HUDEP-2 (cell line): ENCODE results near the gene AGBL3.

Experiments used
- DNase-seq, 76 experiments: peaks; one replicate each; lab custom pipeline; 2025; ENCODE audit not compliant: unreplicated experiment in 76 of 76; lab: John Stamatoyannopoulos, UW

AGBL3 gene

DNA sequence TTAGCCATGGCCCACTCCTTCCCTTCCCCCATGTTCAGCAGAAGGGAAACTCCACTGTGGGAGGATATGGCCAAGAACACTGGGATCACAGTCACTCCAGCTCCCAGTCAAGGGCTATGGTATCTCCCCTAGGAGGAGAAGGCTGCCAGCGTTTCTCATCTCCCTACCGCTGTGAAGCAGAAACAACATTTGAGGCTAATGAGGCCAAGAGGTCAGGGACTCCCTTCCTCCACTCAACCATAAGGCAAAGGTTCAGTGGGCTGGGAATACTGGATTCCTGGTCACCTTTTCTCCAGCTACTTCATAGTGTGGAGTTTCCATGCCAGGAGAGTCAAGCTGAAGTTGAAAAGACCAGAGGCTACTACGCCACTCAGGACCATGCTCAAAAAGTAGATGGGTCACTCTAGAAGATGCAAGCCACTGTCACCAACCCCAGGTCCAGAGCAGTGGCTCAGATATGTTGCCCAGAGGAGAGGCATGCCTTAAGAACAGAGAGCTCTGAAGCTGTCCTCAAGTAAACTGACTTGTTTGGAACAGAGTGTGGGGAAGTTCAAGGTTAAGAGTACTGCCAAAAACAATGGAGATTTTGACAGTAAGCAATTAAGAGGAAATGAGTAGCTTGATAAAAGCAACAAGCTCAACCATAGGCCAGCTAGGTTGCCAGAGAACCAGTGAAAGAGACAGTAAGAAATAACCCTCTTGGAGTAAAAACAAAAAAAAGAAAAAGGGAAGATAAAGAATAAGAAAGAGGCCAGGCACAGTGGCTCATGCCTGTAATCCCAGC lies 157.8 kb downstream of the AGBL3 start:
- DNase-seq = no peak

DNA sequence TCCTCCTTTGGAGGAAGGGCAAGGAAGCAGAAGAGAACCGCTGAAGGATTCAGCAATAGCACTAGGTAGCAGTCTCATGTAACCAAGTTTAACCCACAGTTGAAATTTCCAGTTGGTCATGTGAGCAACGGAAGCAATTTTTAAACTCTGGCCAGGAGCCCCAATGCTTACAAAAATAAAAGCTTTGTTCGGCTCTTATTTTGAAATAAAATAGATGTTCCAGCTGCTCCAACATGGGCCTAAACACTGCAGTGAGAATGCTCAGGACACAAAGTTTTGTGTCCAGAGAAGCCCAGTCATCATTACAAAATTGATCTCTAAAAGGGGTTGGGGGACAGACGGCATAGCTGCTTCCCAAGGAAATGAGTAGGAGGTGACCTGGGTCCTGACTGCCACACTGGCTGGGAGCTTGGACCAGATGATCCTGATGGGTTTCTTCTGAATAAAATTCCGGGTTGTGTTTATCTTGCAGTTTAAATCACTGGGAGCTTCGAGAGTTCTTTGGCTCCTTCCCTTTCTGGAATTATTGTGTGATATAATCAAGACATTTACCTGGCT lies 161.1 kb downstream of the AGBL3 start:
- peak in 3 of 76 experiments; percentile 6 to 17 (median 11) for DNase-seq

- peak in 5 of 76 experiments; percentile 2 to 26 (median 15) for DNase-seq
These were observed 161.8 kb downstream of the AGBL3 start, which contains the start of gene TMEM140 for GRCh38 chr7:135147899-135148721. Gene TMEM140 (plus strand): TSS chr7:135148072. CDS start chr7:135164442, 16,370 bp downstream.

DNA sequence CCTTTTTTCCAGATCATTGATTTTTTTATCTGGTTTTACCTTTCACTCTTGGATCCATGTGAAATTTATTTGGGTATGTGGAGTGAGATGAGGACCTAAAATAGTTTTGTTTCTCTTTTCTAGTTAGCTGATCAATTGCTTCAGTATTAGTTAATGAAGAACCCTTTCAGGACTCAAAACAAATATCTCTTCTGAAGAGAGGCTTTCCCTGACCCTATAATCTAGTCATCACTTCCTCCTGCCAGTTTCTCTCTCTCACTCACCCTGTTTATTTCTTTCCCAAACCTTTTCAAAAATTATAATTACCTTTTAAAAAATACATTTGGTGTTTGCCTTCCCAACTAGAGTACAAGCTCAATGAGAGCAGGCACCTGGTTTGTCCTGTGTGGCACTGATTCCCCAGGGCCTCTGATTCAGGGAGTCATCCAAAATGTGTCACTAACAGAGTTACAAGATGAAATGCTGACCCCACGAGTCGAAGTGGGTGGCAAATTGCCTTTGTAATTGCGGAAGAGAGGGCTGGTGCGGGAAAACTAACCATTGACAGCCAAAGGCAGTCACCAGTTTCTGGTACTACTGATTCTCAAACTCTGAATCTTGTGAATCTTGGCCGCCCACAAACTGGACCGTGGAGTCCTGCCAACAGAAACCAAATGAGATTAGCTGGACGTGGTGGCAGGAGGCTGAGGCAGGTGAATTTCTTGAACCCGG lies 163.9 kb downstream of the AGBL3 start:
- no peak for DNase-seq

DNA sequence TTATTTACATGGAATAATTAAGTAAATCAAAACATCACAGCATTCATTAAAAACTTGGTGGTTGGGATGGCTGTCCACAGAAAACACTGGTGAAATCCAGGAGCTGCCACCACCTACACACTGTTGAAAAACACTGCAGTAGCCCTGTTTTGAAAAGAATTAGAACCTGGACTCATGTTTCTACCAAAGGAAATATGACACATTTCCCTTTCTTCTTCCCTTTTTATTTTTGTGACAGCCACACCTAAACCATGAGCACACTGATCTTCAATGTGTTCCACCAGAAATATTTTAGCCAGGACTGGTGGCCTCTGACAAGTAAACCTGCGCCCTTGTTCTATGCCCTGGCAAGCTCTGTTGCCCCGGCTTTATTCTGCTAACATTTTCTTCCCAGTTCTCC lies 164.8 kb downstream of the AGBL3 start:
- no peak for DNase-seq

- DNase-seq = no peak
These were observed 165.2 kb downstream of the AGBL3 start for GRCh38 chr7:135151533-135151932.

- DNase-seq = no peak
These were observed 166.1 kb downstream of the AGBL3 start for GRCh38 chr7:135152442-135152841.

DNA sequence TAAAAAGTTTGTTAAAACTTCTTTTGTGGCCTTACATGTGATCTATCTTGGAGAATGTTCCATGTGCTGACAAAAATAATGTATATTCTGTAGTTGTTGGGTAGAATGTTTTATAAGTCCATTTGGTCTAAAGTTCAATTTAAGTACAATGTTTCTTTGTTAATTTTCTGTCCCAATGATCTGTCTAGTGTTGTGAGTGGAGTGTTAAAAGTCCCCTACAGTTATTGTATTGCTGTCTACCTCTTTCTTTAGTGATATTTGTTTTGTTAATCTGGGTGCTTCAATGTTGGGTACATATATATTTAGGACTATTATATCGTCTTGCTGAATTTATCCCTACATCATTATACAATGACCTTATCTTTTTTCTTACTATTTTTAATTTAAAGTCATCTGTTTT lies 168.4 kb downstream of the AGBL3 start:
- no peak for DNase-seq

DNA sequence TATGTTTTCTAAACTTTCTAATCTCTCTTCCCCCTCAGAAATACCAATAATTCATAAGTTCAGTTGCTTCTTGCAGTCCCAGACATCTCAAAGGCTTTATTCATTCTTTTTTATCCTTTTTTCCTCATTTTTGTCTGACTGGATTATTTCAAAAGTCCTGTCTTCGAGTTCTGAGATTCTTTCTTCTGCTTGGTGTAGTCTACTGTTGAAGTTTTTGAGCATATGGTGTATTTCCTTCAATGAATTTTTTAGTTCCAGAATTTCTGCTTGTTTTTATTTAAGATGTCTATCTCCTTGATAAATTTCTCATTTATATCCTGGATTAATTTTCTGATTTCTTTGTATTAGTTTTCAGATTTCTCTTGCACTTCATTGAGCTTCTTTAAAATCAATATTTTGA lies 170.0 kb downstream of the AGBL3 start:
- DNase-seq = no peak

GRCh38 chr7:135158141-135158655 lies 171.9 kb downstream of the AGBL3 start:
- no peak for DNase-seq

- no peak for DNase-seq
These were observed 172.6 kb downstream of the AGBL3 start for GRCh38 chr7:135158874-135159273.

GRCh38 chr7:135159359-135160085 lies 173.2 kb downstream of the AGBL3 start:
- DNase-seq = no peak

DNA sequence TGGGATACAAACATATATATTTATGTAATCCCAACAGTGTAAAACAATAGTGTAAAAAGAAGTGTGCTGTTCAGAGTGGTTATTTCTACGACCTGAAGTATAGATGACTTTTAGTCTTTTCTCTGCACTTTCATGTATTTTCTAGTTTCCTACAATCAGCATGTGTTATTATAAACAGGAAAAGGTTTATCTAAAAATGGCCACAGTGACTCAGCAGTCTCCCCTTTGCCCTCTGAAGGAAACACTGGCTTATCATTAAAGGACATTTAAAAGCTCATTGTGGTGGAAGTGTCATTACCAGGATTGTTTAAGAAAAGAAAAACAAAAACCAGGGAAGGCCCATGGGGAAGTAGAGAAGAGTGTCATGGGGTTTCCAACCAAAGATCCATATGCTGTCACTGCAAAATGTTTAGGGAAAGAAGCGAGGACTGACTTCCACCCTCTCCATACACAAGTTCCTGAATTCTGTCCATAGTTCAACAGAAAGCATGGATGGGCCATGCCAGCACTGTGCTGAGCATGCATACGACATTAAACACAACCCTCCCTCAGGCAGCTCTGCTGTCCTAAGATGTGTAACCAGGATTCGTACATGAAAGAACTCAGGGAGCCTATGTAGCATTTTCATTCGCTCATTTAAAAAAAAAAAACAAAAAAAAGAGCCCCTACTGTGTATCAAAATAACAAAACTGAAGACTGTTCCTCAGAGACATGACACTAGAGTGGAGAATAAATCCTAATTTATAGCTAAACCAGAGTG lies 174.0 kb downstream of the AGBL3 start:
- peak in 14 of 76 experiments; percentile 3 to 47 (median 26) for DNase-seq

DNA sequence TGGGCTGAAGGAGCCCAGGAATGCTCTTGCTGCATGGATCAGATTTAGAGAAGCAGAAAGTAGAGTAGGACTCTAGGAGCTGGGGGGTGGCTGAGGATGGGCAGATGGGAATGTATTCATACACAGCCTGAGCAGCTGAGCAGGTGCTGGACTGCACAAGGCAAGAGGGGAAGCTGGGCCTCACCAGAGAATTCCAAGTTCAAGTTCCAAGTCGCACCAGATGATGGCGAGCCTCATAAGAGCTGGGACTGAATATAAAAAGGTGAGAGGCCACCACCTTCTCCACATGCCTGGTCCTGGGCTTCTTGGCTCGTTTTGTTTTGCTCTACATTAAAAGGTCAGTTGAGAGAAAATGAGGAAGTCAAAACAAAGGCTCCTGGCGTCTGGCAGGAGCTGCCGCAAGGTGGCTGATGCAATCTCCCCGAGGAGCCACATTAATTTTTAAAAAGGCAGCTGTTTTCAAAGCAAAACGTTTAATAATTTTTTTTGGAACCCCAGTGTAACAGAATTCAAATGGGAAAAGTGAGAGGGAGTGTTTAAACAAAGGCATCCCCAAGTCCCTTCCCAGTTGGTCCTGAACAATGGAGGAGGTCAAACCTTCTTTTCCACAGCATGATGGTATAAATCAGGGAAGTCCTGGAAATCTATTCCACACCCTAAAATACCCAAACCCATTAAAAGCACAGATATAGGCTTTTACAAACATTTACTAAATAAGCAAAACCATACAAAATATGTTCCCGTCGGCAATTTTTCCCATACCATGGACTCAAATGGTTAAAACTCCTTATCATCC lies 174.7 kb downstream of the AGBL3 start:
- peak in 11 of 76 experiments; percentile 2 to 49 (median 15) for DNase-seq

GRCh38 chr7:135161669-135162068 lies 175.4 kb downstream of the AGBL3 start:
- no peak for DNase-seq

DNA sequence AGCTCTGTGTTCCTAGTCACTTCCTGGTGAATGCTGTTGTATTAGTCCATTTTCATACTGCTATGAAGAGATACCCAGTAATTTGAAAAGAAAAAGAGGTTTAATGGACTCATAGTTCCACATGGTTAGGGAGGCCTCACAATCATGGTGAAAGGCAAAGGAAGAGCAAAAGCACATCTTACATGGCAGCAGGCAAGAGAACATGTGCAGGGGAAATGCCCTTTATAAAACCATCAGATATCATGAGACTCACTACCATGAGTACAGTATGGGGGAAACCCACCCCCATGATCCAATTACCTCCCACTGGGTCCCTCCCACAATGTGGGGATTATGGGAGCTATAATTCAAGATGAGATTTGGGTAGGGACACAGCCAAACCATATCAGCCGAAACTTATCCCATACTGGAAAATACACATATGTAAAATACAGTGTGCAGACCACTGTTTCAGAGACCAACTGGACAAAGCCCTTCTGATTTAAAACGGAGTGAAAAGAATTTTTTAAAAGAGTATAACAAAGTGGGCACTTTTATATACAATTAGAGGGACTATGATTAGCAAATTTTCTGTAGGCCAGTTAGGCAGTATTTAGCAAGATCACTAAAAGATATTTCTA lies 176.2 kb downstream of the AGBL3 start:
- DNase-seq = no peak

DNA sequence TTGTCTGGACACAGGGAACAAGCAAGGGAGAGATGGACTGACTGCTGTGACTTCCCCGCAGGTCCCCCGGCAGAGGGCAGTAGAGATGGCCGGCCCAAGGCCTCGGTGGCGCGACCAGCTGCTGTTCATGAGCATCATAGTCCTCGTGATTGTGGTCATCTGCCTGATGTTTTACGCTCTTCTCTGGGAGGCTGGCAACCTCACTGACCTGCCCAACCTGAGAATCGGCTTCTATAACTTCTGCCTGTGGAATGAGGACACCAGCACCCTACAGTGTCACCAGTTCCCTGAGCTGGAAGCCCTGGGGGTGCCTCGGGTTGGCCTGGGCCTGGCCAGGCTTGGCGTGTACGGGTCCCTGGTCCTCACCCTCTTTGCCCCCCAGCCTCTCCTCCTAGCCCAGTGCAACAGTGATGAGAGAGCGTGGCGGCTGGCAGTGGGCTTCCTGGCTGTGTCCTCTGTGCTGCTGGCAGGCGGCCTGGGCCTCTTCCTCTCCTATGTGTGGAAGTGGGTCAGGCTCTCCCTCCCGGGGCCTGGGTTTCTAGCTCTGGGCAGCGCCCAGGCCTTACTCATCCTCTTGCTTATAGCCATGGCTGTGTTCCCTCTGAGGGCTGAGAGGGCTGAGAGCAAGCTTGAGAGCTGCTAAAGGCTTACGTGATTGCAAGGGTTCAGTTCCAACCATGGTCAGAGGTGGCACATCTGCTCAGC lies 178.2 kb downstream of the AGBL3 start:
- no peak for DNase-seq
